Mammary epithelial cell (primary cell): Measurements from ENCODE around the gene REPIN1.

Source experiments
- CTCF ChIP-seq, 2 donors: IDR thresholded peaks in 1 of 2; conservative IDR thresholded peaks in 1 of 2; 2 replicates each; pipeline ENCODE4 v1.5.1; 2011 to 2012; ENCODE audit warnings: inconsistent platforms in 2 of 2, low read length in 2 of 2, mild to moderate bottlenecking in 2 of 2, control low read depth in 1 of 2, low read depth in 1 of 2; ENCODE audit not compliant: insufficient read depth in 1 of 2; ENCODE audit errors: extremely low read depth in 1 of 2
- EZH2 ChIP-seq: IDR thresholded peaks from 2 replicates; pipeline ENCODE4 v1.6.1; 2012; ENCODE audit warnings: low read length, inconsistent platforms, borderline replicate concordance

- TF ChIP-seq CTCF (conservative IDR thresholded peaks at IDR 0.05 in 1 of 2, IDR thresholded peaks at IDR 0.05 in 1 of 2; ENCODE audit: extremely low read depth in 1 of 2, insufficient read depth in 1 of 2, low read depth in 1 of 2, low read length in 2 of 2) (no peak), EZH2 (no peak)
These were observed 494 bp downstream of the REPIN1 start for GRCh38 chr7:150368884-150369747.
